Stimulated activated CD4-positive, alpha-beta T cell treated with anti-CD3 and anti-CD28 coated beads, Interleukin-12 subunit alpha, Interleukin-12 subunit beta, amount 100 ng/mL, for 24 hours (primary cell): ENCODE measurements around the gene TTLL11.

ENCODE experiments used
- DNase-seq, 2 experiments: peaks; one replicate each; pipeline ENCODE4 v3.0.0-alpha.2; 2020; ENCODE audit warnings: low read depth in 2 of 2

Gene TTLL11

GRCh38 chr9:121773286-121773953 lies 319.7 kb downstream of the TTLL11 start:
- no peak for DNase-seq

DNA sequence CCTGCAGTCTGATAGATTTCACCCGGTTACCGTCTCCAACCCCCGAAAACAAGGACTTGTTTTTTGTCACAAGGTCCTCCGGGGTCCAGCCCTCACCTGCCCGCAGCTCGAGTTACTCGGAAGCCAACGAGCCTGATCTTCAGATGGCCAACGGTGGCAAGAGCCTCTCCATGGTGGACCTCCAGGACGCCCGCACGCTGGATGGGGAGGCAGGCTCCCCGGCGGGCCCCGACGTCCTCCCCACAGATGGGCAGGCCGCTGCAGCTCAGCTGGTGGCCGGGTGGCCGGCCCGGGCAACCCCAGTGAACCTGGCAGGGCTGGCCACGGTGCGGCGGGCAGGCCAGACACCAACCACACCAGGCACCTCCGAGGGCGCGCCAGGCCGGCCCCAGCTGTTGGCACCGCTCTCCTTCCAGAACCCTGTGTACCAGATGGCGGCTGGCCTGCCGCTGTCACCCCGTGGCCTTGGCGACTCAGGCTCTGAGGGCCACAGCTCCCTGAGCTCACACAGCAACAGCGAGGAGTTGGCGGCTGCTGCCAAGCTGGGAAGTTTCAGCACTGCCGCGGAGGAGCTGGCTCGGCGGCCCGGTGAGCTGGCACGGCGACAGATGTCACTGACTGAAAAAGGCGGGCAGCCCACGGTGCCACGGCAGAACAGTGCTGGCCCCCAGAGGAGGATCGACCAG lies 320.4 kb downstream of the TTLL11 start:
- no peak for DNase-seq
